NCI-H1092 treated with DMSO at 0.1 percent for 48 hours (cell line): Measurements from ENCODE around the gene USPL1.
A peak's percentile ranks its signal among the peaks of the same experiment; 100 is the strongest.
"Not testable (repeated sequence)": the region's sequence is repeated elsewhere in the genome, so short reads cannot be mapped to it uniquely, and the experiment has no call there.

Source experiments
- DNase-seq: peaks from one replicate; lab custom pipeline; 2025; lab: John Stamatoyannopoulos, UW

USPL1 gene

DNA sequence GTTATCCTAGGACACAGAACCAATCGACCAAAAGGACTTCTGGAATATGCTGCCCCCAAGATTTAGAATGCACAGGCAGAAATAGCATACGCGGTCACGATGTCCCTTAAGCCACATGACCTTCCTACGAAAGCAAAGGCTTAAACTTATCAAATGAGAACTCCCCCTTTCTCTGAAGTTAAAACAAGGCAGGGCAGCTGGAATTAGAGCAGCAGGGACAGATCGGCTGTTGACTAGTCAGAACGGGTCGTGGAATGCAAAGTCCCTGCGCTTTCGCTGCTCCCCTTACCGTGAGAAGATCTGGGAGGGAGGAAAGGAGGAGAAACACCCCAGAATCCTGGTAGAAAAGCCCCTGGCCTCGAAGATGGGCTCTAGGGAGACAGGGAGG lies 799 bp upstream of the USPL1 start:
- peak; percentile 78 for DNase-seq

DNA sequence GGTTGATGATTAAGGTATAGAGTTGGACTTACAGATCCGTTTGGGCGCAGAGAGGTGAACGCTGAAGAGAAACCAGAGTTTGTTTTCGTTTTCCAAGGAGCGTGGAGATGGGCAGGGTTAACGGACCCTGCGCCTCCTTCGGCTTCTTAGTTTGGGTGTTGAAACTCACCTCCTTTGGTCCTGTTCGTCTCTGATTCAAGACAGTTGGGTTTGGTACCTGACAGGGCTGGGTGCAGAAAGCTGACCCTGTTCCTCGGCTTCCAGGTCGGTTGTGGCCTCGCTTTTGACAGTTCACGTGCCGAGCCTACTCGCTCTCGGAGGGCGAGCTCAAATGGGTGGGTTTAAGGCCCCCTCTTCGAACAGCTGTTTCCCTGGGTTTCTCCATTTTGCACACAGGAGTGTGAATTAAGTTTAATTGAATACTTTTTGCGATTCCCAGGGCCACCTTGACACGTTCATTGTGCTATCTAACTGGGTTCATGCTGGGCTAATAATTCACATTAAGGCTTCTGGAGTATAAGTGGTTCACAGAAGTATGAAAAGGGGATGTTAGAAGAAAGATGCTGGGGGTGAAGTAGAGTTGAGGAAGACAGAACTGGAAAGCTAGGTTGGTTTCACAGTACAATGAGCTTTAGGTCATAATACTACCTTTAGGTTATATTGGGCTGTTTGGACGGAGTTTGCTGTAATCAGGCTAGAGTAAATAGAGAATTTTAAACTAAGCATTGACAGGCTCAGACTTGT lies 638 bp downstream of the USPL1 start:
- DNase-seq: peak; percentile 19

DNA sequence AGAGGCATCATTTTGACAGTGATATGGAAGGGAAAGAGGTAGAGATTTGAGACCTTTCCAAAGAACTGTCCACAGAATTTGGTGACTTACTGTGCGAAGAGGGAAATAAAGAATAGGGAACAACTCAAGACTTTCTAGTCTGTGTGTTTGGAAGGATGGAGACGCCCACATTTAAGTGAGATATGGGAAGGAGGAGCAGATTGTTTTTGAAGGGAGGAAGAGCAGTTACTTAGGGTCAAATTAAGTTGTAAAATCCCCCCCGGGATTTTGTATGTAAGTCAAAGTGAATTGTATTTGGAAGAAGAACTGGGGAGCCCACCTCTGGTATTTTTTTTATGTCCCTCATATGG lies 1.2 kb downstream of the USPL1 start:
- no peak for DNase-seq

DNA sequence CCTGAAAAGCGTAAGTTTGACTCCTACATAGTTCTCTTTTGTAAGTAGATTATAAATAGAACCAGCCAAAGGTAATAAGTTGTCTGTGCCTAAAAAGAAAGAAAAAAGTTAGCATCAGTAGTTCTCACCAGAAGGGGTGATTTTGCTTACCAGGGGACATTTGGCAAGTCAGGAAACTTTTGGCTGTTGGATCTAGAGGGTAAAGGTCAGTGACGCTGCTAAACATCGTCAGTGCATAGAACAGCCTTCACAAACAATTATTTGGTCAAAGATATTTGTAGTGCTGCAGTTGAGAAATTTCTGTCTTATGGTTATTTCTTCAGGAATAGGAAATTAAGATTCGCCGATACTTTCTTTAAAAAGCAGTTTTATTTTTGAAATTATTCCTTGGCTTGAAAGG lies 2.0 kb downstream of the USPL1 start:
- no peak for DNase-seq

DNA sequence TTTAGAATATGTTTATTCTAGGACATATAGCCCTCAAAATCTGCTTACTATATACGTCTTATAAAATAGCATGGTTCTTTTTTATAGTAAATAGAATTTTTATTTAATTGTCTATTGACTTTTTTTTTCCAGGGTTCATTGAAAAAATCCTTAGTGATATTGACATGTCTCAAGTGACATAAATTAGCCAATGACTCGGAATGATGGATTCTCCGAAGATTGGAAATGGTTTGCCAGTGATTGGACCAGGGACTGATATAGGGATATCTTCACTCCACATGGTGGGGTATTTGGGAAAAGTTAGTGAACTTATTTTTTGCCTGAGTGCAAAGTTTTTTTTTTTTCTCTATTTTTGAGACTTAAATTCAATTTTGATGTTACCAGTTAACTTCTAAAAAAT lies 3.2 kb downstream of the USPL1 start:
- DNase-seq: no peak

DNA sequence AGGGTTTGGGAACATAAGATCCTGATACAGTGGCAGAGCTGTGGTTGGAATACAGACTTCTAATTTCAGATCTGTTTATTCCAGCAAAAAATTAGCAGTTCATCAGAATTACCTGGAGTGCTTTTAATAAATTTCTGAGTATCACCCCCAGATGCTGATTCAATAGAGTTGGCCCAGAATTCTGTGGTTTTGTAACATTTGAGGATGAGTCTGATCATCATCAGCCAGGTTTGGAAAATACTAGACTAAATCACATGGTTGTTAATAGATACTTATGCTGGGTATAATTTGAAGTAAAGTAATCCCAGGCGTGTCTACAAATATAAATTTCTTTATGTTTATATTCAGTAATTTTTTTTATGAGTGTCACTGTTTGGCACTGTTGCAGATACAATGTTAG lies 4.8 kb downstream of the USPL1 start:
- no peak for DNase-seq

DNA sequence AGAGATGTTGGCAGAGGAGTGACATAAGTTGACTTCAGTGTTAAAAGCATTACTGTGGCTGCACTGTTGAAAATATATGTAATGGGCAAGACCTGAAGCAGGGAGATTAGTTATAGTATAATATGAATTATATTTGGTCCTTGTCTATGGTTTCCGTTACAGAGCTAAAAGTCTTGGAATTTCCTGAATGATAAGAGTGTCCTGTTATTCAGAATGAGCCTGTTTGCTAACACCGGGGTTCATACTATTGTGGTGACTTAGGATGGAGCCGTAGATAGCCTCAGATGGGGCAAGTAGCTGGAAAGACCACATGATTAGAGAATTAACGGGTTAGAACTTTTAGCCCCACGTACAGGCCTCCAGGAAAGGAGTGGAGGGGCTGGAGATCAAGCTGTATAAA lies 5.7 kb downstream of the USPL1 start:
- no peak for DNase-seq

DNA sequence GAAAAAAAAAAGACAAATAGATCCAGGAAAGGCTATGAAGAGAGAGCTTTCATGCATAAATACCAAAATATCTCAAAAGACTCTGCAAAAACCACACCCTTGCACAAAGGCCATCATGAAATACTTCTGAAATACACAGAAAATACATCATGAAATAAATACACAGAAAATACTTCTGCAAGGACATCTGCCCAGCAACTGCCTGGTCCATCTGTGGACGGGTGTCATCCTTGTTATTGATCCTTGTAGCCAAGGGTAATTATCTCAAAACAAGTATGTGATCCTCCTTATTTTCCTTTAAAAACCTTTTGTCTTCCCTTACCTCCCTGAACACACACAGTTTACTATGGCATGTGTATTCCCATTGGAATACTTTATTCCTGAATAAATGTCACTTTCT lies 6.9 kb downstream of the USPL1 start:
- no peak for DNase-seq

DNA sequence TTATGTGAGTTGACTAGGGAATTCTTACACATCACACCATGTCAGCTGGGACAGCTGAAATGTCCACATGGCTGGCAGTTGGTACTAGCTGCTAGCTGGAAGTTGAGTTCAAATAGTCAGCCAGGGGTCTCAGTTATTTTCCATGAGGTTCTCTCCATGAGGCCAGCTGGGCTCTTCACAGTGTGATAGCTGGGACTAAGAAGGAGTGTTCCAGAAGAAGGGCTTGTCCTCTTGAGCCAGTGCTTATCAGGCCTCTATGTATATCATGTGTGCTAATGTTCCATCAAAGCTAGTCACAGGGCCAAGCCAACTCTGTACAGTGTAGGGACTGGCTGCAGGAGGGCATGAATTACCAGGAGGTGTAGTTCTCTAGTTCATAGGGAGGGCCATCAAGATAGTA lies 11.8 kb downstream of the USPL1 start:
- no peak for DNase-seq

DNA sequence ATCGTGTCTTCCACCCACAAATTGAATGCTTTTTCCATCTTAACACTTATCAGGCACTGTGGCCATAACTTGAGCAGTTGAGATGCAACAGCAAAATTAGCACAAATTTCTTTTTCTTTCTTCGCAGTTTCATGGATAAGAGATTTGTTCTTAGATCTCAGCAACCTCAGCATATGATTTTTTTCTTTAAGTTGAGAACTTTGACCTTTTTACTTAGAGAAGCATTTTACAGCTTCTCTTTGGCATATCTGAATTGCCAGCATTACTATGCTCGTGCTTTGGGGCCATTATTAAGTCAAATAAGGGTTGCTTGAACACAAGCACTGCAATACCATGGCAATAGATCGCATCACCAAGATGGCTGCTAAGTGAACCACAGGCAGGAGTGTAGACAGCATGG lies 16.1 kb downstream of the USPL1 start:
- DNase-seq: no peak

DNA sequence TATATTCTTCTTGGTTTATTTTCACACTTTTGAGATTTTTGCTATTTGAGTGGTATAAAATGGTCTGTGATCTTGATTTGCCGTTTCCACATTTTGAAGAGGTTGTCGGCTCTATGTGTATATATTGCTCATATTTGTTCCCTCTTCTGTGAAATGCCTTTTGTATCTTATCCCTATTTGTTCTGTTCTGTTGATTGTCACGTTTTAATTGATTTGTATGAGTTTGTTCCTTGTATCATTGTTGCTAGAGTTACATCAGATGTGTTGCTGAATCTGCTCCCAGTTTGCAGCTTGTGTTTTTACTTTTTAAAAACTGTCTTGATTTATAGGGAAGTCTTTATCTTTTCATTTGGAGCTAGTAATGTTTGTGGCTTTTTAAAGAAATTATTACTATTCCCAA lies 17.1 kb downstream of the USPL1 start:
- DNase-seq: no peak

DNA sequence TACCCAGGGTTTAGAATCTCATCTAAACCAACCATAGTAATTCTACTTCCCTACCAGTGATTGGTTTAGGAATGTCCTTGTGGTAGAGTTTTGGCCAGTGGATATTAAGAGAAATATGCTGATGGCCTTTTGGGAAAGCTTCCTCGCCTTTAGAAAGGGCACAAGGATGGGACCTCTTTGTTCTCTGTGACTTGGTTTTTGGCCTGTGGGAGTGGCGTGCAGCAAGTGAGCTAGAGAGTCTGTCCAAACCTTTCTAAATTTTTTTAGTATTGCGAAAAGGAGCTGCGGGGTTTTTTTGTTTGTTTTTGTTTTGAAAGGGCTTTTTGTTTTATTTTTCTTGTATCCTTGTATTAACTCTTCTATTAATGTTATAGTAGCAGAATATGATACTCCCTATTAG lies 20.6 kb downstream of the USPL1 start:
- DNase-seq: no peak

DNA sequence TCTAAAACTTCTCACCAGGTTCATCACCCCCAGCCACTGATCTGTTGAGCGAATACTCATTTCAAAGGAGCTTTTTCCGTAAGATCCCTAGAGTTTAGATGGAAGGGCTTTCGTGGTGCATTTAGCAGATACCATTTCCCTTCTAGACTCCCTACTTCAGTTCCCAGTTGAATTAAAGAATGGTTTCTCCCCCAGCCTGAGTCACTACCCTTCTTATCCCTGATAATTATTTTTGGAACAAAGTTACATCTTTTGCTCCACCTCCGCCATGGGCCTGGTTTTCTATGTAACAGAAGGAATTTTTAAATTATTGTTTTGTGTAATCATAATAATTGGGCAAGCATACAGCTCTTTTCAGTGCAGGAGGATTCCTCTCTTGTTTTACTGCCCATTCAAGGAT lies 22.0 kb downstream of the USPL1 start:
- no peak for DNase-seq

DNA sequence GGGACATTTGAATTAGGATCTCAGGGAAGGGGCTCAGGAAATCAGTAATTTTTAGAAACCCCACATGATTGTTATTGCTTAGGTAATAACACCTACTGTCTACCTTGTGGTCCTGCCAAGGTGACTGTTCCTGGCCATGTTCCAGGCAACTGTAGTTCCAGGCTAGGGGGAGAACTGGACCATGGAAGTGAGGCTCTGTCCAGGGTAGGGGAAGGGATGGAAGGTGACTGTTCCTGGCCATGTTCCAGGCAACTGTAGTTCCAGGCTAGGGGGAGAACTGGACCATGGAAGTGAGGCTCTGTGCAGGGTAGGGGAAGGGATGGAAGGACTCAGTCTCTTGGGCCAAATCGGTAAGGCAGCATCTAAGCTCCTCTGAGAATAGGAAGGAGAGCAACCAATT lies 23.5 kb downstream of the USPL1 start:
- not testable (repeated sequence) for DNase-seq

DNA sequence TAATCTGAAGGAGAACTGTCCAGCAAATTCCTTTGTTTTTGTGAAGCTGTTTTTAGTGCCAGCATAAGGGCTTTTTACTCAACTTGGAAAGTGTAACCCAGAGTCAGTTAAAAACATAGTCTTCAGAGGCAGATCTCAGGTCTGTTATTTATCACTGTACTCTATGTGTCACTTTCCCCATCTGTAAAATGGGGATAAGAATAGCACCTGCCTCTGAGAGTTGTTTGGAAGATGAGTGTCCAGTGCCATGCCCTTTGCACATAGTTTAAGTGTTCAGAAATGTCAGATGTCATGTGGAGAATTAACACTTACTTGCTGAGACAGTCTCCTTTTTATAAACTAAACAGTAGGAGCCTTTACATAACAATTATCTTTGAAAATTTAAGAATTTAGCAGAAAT lies 27.9 kb downstream of the USPL1 start:
- no peak for DNase-seq

DNA sequence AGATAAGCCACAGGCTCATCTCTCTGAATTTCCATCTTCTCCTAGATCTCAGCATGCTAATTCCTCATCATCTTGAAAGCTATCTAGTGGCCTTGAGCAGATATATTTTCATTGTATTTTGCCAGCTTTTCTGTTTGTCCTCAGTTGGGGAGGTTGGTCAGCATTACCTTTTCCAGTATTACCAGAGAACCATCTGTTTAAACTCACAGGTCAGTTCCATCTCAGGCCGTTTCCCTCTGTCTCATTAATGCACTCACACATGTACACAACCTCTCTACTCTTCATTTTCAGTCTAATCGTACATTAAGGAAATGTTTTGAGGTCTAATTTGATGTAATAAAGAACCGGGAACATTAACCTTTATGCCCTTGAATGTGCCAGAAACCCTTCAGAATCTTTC lies 29.7 kb downstream of the USPL1 start:
- DNase-seq: no peak

DNA sequence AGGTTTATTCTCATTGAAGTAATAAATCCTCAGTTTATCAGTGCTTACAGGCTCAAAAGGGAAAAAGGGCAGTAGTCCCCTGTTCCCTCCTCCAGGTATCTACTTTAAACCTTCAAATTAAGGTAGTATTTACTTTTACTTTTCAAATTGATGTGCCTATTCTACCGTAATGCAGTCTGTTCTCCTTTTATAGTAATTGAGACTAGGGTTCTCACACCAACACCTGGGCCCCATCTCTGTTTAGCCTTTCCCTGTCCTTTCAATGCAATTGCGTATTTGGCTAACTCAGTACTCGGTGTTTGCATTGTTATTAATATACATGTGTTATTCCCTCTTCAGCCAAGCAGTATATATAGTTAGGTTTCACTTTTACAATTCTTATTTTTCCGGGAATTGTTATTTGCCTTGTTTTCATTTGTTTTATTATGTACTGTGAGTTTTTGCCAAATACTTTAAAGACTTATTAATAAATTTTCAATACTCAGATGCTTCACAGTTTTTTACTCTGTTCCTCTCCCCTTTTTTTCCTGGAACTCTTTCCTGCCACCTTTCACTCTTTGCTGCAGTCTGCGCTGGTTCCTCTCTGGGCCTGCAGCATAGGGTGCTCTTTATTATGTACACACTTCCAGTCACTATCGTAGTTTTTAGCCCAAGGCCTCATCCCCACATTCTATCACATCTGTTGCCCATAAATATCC lies 30.3 kb downstream of the USPL1 start:
- DNase-seq: peak; percentile 19

DNA sequence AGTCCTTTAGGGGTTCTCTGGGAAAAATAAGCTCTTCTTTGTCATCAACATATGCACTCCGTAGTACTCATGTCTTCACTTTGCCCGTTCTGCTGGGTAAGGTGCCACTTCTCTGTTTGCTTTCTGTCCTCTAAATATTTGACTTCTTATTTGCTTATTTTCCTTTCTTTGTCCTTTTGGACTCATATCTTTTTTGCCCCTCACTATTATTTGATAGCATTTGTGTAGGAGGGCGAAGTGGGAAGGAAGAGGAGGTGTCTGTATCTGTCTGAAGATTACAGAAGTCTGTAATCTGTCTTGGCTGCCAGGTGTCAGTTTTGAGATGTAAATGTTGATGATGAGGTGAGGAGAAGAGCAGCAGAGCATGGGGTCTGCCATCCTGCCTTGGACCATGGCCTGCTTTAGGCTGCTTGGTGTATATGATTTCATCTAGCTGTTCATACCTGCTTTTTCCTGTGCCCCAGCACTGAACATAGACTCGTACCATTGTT lies 30.8 kb downstream of the USPL1 start:
- DNase-seq: no peak

DNA sequence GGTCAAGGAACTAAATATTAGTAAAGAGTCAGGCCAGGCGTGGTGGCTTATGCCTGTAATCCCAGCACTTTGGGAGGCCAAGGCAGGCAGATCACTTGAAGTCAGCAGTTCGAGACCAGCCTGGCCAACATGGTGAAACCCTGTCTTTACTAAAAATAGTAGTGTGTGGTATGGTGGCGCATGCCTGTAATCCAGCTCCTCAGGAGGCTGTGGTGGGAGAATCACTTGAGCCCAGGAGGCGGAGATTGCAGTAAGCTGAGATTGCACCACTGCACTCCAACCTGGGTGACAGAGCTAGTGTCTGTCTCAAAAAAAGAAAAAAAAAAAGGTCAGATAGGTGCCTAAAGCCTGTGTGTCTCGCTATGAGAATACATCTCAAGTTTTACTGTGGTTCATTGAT lies 33.9 kb downstream of the USPL1 start:
- not testable (repeated sequence) for DNase-seq

DNA sequence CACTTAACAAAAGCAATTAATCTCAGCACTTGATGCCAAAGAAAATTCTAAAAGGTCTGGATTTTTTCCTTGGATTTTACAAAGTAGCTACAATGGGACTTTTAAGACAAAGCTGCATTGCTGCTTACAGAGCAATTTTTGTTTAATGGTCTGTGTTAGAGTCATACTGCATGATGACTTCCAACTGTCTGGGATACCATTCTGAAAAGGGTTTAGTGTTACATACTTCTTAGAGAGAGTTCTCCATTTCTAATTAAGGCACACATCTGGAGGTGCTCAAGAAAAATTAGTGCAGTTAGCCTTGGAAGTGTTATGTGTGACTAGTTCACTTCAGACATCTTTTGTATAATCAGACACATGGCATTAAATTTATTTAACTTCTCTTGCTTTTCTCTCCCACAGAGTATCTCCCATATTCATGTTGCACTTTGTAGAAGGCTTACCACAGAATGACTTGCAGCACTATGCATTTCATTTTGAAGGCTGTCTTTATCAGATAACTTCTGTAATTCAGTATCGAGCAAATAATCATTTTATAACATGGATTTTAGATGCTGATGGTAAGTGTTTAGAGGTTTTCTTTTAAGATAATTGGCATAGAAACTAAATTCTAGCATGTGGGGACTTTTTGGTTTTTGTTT lies 35.1 kb downstream of the USPL1 start:
- DNase-seq: no peak

DNA sequence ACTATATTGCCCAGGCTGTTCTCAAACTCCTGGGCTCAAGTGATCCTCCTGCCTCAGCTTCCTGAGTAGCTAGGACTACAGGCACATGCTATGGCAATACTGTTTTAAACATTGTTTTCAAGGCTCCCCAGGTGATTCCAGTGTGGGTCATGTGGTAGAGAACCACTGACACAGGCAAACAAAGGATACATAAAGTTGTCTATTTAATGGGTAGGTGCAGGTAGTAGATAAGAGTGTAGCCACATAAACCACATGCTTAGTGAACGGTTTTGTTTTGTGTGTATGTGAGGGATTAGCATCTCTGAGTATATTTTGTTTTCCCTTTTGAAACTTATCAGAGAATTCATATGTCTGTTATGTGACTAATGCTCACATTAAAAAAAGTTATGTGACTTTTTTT lies 36.7 kb downstream of the USPL1 start:
- DNase-seq: no peak

DNA sequence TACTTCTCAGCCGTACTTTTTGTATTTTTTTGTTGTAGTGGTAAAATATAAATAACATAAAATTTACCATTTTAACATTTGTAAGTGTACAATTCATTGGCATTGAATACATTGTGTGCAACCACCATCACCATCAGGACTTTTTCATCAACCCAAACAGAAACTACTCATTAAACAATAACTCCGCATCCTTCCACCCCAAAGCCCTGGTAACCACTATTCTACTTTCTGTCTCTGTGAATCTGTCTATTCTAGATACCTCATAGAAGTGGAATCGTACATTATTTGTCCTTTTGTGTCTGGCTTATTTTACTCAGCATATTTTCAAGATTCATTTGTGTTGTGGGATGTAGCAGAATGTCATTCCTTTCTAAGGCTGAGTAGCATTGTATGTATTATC lies 38.5 kb downstream of the USPL1 start:
- DNase-seq: no peak

DNA sequence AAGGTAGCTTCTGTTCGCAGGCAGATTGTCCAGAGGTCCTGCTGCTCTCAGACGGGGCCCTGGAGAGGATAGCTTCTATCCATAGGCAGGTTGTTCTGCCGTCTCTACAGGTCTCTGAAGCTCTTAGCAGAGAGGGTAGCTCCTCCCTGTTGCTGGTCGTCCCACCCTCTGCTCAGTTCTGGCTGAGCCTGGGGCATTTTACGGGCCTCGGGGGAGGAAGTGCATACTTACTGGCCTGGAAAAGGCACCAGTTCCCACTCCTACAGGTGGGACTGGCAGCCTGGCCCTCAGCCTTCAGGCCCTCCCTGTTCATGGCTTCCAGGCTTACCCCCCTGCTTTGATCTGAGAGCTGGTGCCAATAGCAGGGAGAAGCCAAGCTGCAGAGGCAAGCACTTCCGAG lies 42.3 kb downstream of the USPL1 start:
- no peak for DNase-seq
